ENCODE data around the gene MAP2K5. TPM values are rescaled to one million over a fixed set of nuclear protein-coding genes. Genes with fewer than 3 reads are reported as not detected.

MAP2K5 gene
- total and polyA plus RNA-seq, 10 of the 15 experiments (the other 5 are each of a cell fraction or from before 2014, with no cell fraction given): 1.3 to 19.4 (median 9.6) TPM

DNA sequence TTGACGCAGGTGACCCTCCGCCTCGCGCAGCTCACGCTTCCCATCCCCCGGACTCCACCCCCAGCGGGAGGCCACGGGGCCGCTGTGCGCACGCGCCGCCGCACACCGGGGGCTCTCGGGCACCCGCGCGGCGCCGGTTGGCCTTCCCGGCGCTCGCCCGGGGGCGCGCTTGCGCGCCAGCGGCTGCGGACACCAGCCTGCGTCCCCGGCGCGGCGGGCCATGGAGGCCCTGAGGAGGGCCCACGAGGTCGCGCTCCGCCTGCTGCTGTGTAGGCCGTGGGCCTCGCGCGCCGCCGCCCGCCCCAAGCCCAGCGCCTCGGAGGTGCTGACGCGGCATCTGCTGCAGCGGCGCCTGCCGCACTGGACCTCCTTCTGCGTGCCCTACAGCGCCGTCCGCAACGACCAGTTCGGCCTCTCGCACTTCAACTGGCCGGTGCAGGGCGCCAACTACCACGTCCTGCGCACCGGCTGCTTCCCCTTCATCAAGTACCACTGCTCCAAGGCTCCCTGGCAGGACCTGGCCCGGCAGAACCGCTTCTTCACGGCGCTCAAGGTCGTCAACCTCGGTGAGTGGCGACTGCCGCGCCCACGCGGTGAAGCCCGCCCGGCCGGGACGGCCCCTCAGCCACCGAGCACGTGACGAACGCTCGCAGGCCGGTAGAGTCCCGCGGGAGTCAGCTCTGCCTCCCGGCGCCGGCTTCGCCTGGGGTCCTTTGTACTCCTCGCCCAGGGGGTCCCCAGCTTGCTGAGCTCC lies 21.3 kb upstream of the MAP2K5 start, which contains the start of gene C15orf61 (continued):
- TF ChIP-seq BHLHE40 (IDR thresholded peaks at IDR 0.05; ENCODE audit: borderline replicate concordance in 1 of 2, low read depth in 2 of 2, low read length in 1 of 2) (peak; percentile 96 to 98), MXI1 (IDR thresholded peaks at IDR 0.05; ENCODE audit: low read depth, low read length) (peak; percentile 65), MYC (IDR thresholded peaks at IDR 0.05; ENCODE audit: insufficient read depth, insufficient read length, insufficient replicate concordance, low read length, severe bottlenecking) (no peak), SKIL (IDR thresholded peaks at IDR 0.05; ENCODE audit: low read depth, poor library complexity, severe bottlenecking) (no peak), KLF5 (IDR thresholded peaks at IDR 0.05; ENCODE audit: partially characterized antibody) (peak; percentile 75), NFYB (IDR thresholded peaks at IDR 0.05; ENCODE audit: insufficient read depth, low read depth, low read length) (peak; percentile 46; the same call in 1 of the 2 replicates), TCF12 (IDR thresholded peaks at IDR 0.05; ENCODE audit: low read depth, low read length) (0 out of 2 replicates have a peak, but pooled peaks have one; percentile 37), SMAD5 (IDR thresholded peaks at IDR 0.05; ENCODE audit: low read depth) (peak; percentile 43; the same call in 1 of the 2 replicates), IRF4 (IDR thresholded peaks at IDR 0.05; ENCODE audit: low read depth, low read length) (no peak), TARDBP (IDR thresholded peaks at IDR 0.05; ENCODE audit: borderline replicate concordance) (no peak), NR2F1 (conservative IDR thresholded peaks at IDR 0.05) (peak; percentile 86), IKZF1 (conservative IDR thresholded peaks at IDR 0.05) (peak; percentile 87), NRF1 (conservative IDR thresholded peaks at IDR 0.05; ENCODE audit: low read depth, low read length) (peak; percentile 79), EED (IDR thresholded peaks at IDR 0.05; ENCODE audit: low read depth) (no peak; the same call in 1 of the 2 replicates), CHD2 (IDR thresholded peaks at IDR 0.05; ENCODE audit: borderline replicate concordance, low read depth, low read length) (peak; percentile 76), RELA (IDR thresholded peaks at IDR 0.05; ENCODE audit: borderline replicate concordance, partially characterized antibody) (peak; percentile 11), GATAD2B (conservative IDR thresholded peaks at IDR 0.05; ENCODE audit: low read depth) (peak; percentile 93), EZH2 (IDR thresholded peaks at IDR 0.05; ENCODE audit: borderline replicate concordance, control insufficient read depth, low read depth, low read length) (no peak)
- TF ChIP-seq, protein P1, sequence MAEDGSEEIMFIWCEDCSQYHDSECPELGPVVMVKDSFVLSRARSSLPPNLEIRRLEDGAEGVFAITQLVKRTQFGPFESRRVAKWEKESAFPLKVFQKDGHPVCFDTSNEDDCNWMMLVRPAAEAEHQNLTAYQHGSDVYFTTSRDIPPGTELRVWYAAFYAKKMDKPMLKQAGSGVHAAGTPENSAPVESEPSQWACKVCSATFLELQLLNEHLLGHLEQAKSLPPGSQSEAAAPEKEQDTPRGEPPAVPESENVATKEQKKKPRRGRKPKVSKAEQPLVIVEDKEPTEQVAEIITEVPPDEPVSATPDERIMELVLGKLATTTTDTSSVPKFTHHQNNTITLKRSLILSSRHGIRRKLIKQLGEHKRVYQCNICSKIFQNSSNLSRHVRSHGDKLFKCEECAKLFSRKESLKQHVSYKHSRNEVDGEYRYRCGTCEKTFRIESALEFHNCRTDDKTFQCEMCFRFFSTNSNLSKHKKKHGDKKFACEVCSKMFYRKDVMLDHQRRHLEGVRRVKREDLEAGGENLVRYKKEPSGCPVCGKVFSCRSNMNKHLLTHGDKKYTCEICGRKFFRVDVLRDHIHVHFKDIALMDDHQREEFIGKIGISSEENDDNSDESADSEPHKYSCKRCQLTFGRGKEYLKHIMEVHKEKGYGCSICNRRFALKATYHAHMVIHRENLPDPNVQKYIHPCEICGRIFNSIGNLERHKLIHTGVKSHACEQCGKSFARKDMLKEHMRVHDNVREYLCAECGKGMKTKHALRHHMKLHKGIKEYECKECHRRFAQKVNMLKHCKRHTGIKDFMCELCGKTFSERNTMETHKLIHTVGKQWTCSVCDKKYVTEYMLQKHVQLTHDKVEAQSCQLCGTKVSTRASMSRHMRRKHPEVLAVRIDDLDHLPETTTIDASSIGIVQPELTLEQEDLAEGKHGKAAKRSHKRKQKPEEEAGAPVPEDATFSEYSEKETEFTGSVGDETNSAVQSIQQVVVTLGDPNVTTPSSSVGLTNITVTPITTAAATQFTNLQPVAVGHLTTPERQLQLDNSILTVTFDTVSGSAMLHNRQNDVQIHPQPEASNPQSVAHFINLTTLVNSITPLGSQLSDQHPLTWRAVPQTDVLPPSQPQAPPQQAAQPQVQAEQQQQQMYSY (CRISPR knock-in tag; IDR thresholded peaks at IDR 0.05): no peak
- TF ChIP-seq, protein P2, sequence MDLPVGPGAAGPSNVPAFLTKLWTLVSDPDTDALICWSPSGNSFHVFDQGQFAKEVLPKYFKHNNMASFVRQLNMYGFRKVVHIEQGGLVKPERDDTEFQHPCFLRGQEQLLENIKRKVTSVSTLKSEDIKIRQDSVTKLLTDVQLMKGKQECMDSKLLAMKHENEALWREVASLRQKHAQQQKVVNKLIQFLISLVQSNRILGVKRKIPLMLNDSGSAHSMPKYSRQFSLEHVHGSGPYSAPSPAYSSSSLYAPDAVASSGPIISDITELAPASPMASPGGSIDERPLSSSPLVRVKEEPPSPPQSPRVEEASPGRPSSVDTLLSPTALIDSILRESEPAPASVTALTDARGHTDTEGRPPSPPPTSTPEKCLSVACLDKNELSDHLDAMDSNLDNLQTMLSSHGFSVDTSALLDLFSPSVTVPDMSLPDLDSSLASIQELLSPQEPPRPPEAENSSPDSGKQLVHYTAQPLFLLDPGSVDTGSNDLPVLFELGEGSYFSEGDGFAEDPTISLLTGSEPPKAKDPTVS (IDR thresholded peaks at IDR 0.05; ENCODE audit: low read depth, low read length): no peak
- TF ChIP-seq, protein P3, sequence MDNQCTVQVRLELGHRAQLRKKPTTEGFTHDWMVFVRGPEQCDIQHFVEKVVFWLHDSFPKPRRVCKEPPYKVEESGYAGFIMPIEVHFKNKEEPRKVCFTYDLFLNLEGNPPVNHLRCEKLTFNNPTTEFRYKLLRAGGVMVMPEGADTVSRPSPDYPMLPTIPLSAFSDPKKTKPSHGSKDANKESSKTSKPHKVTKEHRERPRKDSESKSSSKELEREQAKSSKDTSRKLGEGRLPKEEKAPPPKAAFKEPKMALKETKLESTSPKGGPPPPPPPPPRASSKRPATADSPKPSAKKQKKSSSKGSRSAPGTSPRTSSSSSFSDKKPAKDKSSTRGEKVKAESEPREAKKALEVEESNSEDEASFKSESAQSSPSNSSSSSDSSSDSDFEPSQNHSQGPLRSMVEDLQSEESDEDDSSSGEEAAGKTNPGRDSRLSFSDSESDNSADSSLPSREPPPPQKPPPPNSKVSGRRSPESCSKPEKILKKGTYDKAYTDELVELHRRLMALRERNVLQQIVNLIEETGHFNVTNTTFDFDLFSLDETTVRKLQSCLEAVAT (IDR thresholded peaks at IDR 0.05): no peak

All from GM12878 (cell line).